ENCODE measurements around the gene HAT1.
A peak's percentile ranks its signal among the peaks of the same experiment; 100 is the strongest.

The HAT1 gene

DNA sequence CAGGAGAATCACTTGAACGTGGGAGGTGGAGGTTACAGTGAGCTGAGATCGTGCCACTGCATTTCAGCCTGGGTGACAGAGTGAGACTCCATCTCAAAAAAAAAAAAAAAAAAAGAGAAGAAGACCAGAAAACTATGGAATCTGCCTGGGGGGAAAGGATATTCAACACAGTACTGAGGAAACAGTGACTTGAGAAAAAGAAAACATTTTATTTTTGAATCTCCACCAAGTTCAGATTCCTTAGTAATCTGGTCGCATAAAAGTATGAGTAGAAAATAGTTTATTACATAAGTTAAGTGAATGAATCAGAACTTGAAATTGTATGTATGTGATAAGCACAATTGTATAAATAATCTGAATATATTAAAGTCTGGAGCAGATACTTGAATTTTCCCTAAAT, 13.0 kb upstream of the HAT1 start:
- Histone ChIP-seq H3K4me3 (no peak overlapping the region), H3K27ac (no peak overlapping the region)

DNA sequence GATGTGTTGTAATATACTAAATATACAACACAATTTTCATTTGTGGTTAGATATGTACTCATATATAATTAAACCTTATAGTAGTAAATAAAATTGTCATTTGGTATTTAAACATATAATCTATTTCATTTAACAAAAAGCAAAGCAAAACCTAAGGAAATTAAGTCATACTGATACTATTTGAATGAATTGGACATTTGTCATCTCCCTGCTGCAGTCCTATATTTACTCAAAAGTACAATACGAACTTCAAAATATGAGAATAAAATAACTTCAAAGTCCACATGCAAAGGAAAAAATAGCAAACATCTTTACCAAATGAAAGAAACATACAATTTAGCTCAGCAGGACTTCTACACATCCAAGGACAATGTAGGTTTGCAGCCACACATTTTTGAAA, 11.8 kb upstream of the HAT1 start:
- H3K4me3 ChIP-seq = no peak overlapping the region
- no peak overlapping the region for H3K27ac ChIP-seq

DNA sequence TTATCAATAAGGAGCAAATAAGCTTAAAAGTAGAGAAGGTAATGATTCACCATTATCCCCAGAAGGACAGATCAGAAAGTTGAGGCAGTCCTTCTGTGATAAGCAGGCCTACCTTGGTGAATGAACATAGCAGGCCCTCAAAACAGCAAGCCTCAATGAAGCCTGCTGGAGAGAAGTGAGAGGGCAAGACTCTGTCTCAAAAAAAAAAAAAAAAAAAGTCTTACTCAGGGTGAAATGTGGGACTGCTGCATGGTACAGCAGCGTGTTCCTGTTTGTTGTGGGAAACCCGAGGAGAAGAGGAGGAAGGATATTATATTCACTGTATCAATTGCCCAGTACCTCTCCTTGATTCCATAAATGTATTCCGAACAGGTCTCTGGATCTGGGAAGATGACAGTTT, 8.7 kb upstream of the HAT1 start:
- H3K4me3 ChIP-seq = no peak overlapping the region
- no peak overlapping the region for H3K27ac ChIP-seq

DNA sequence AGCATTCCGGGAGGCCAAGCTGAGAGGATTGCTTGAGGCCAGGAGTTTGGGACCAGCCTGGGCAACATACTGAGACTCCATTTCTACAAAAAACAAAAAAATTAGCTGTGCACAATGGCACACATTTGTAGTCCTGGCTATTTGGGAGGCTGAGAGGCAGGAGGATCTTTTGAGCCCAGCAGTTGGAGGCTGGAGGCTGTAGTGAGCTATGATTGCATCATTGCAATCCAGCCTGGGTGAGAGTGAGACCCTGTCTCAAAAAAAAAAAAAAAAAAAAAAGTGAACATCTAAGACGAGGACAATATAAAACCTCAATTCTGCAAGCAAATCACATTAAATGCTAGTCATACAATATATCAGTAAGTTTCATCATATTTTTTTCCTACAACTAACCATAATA, 2.8 kb upstream of the HAT1 start:
- no peak overlapping the region for H3K4me3 ChIP-seq

DNA sequence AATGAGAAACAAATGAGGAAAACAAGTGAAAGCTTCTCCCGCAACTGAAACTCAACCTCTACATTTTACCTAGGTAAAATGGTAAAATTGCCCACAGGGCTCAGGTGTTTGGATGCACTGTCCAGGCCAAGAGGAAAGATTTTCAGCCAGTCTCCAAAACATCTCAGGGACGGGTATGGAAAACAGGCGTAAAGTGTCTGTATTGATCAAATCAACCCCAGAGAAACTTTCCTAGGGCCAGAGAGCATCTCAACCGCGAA, 361 bp upstream of the HAT1 start:
- Histone ChIP-seq H3K27ac (peak overlapping the region in 19 of 21 experiments; percentile 67 to 99 (median 93)), H3K4me3 (peak overlapping the region; percentile 66 to 97 (median 77))

More for the DNA sequence above, 2.8 kb upstream of the HAT1 start:
- no peak overlapping the region for H3K27ac ChIP-seq

DNA sequence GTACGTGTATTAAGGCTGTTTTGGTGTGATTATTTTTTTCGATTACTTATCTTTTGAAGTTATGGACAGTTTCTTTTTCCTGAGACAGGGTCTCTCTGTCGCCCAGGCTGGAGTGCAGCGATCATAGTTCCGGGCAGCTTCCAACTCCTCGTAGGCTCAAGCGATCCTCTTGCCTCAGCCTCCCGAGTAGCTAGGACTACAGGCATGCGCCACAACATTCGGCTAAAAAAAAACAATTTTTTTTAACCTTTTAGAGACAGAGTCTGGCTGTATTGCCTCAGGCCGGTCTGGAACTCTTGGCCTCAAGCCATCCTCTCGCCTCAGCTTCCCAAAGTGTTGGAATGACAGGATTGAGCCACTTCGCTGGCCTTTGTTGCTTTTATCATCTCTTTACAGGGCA, 945 bp downstream of the HAT1 start:
- H3K27ac ChIP-seq = peak overlapping the region in 18 of 21 experiments; percentile 59 to 99 (median 94)
- peak overlapping the region; percentile 66 to 97 (median 77) for H3K4me3 ChIP-seq

DNA sequence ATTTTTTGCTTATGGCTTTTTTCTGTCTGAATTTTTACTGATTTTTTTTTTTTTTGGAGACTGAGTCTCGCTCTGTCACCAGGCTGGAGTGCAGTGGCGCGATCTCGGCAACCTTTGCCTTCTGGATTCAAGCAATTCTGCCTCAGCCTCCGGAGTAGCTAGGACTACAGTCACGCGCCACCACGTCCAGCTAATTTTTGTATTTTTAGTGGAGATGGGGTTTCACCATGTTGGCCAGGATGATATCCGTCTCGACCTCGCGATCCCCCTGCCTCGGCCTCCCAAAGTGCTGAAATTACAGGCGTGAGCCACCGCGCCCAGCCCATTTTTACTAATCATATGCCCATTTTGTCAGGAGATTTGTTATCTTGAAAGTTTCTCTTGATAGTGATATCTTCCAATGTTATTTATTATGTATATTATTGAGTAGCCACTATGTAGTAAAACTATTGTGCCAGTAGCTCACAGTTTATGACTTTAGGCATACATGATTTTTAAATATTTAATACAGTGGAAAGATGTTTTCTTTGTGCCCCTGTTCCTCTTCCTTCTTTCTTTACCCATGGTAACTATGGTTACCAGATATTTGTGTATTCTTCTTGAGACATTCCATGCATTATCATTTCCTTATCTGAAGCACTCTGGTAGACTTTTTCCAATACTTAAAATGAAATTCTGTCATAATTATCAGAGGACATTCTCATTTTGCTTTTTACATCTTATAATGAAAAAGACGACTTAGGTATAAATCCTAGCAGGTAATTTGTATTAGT, 2.1 kb downstream of the HAT1 start:
- Histone ChIP-seq H3K4me3 (no peak overlapping the region), H3K27ac (peak overlapping the region in 2 of 21 experiments; percentile 97)

DNA sequence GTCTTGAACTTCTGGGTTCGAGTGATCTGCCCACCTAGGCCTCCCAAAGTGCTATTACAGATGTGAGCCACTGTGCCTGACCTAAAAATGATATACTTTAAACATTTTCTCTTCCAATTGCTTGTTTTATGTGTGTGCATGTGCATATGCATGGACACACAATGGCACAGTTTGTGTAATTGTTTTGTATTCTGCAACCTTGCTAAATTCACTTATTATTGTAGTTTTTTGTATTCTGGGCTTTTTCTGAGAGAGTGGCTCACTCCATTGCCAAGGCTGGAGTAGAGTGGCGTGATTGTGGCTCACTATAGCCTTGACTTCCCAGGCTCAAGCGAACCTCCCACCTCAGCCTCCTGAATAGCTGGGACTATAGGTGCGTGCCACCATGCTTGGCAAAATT, 8.1 kb downstream of the HAT1 start:
- Histone ChIP-seq H3K4me3 (no peak overlapping the region), H3K27ac (no peak overlapping the region)

DNA sequence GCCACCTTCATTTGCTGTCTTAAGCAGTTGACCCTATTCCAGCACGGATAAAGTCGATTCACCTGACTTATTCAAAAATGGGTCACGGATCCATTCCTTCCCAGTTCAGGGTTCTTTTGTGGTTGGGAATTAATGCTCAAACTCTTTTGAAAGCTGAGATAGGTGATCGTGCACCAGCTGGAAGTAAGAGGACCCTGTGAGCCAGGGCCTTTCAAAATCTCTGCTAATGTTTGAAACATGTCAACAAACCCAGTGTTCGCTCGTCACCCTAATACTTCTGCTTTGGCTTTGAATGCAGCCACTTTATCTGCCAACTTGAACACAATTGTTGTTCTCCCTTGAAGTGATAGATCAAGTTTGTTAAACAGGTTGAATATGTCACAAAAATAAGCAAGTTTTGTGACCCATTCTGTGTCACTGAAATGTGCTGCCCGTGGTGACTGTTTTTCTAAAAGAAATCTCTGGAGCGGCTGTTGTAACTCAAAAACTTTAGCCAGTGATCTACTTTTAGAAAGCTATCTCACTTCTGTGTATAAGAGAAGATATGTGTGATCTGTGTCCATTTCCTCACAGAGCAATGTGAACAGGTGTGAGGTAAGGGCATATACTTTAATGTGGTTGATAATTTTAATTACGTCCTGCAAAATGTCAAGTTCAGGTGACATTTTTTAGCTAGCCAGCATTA, 16.9 kb downstream of the HAT1 start:
- Histone ChIP-seq H3K27ac (no peak overlapping the region), H3K4me3 (no peak overlapping the region)

DNA sequence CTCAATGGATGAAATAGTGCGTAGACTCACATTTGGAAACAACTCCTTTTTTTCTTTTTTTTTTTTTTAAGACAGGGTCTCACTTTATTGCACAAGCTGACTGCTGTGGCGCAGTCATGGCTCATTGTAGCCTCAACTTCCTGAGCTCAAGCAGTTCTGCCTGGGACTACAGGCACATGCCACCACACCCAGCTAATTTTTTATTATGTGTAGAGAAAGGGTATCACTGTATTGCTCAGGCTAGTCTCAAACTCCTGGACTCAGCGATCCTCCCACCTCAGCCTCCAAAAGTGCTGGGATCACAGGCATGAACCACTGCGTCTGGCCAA, 17.4 kb downstream of the HAT1 start:
- Histone ChIP-seq H3K4me3 (no peak overlapping the region), H3K27ac (no peak overlapping the region)

DNA sequence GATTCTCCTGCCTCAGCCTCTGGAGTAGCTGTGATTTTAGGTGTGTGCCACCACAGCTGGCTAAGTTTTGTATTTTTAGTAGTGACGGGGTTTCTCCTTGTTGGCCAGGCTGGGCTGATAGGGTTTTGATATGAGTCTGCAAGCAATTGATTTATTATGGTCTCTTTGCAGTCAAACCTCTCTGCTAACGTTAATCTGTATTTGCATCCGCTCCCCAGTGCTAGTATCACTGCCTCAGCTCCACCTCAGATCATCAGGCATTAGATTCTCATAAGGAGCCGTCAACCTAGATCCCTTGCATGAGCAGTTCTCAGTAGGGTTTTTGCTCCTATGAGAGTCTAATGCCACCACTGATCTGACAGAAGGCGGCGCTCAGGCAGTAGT, 19.0 kb downstream of the HAT1 start:
- H3K27ac ChIP-seq = no peak overlapping the region
- H3K4me3 ChIP-seq = no peak overlapping the region

DNA sequence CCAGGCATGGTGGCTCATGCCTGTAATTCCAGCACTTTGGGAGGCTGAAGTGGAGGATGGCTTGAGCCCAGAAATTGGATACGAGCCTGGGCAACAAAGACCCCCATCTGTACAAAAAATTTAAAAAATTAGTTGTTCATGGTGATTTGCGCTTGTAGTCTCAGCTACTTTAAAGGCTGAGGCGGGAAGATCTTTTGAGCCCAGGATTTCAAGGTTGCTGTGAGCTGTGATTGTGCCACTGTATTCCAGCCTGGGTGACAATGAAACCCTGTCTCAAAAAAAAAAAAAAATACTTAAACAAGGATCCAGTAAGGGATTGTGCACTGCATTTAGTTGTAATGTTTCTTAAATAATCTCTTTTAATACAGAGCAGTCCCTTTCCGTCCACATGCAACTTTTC, 21.6 kb downstream of the HAT1 start:
- Histone ChIP-seq H3K27ac (no peak overlapping the region), H3K4me3 (no peak overlapping the region)

DNA sequence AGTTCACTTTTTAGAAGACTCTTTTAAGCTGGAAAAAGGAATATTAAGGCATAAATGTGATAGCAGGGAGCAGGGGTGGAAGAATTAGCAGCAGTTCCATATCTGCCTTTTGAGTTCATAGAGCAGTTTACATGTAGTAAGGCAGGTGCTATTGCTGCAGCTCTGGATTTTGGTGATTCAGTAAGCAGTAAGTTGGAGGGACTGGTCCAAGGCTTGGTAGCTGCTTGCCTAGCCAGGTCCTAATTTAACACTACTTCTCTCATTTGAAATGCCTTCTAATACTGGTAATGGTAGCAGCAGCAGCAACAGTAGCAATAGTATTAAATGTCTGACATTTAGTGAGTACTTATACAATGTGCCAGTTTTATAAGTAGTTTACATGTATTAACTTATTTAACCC, 30.0 kb downstream of the HAT1 start:
- no peak overlapping the region for H3K27ac ChIP-seq
- no peak overlapping the region for H3K4me3 ChIP-seq

DNA sequence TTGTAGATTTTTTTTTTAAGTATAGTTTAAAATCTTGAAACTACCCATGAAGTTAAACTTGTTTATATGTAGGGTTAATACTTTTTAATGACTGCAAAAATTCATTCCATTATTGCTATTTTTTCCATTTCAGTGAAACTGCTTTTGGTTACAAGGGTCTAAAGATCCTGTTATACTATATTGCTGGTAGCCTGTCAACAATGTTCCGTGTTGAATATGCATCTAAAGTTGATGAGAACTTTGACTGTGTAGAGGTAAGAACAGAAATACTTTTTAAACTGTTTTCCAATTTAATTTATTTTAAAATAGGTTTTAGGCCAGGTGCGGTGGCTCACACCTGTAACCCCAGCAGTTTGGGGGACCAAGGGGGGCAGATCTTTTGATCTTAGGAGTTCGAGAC, 30.5 kb downstream of the HAT1 start:
- no peak overlapping the region for H3K27ac ChIP-seq
- H3K4me3 ChIP-seq = no peak overlapping the region

DNA sequence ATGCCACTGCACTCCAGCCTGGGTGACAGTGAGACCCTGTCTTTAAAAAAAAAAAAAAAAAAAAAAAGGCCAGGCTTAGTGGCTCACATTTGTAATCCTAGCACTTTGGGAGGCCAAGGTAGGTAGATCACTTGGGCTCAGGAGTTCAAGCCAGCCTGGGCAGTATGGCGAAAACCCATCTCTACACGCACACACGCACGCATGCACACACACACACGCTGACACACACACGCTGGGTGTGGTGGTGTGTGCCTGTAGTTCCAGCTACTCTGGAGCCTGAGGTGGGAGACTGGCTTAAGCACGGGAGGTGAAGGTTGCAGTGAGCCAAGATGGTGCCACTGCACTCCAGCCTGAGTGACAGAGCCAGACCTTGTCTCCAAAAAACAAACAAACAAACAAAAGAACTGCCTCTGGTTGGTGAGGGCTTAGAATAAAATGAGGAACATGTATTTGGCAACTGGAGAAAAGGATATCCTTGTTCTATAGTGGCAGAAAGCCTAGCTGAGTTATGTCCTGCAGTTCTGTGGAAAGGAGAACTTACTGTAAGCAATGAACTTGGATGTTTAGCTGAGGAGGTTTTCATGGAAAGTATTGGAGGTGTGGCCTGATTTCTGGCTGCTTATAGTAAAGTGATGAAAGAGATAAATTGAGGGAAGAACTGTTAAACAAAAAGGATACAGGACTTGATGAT, 34.0 kb downstream of the HAT1 start:
- Histone ChIP-seq H3K4me3 (no peak overlapping the region), H3K27ac (no peak overlapping the region)

DNA sequence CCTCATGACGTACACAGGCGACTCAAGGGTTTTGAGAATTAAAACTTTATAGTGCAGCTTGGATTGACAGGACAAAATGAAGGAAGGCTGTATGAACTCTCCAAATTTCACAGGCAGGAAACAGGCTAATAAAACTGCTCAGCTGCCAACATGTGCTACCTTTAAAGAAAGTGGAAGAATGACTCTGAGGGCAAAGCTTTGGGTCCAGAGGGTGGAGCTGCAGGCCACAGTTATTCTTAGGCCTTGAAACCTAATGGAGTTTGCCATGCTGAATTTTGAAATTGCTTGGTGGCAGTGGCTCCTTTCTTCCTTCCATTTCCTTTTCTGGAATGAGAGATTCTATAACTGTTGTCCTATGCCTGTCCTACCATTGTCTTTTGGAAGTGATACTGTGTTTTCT, 34.8 kb downstream of the HAT1 start:
- Histone ChIP-seq H3K27ac (no peak overlapping the region), H3K4me3 (no peak overlapping the region)

DNA sequence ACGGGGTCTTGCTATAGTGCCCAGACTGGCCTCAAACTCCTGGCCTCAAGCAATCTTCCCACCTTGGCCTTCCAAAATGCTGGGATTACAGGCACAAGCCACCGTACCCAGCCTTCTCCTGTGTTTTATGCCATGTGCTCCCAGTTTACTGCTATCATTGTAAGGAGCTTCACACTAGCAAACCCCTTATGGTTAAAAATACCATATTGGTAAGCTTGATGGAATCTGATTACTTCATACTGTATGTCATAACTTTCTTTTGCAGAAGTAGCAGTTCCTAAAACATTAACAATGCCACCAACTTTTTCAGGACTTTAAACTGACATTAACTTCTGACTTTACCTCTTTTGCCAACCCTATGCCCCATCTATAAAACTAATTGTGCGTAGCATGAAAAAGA, 36.2 kb downstream of the HAT1 start:
- Histone ChIP-seq H3K27ac (no peak overlapping the region), H3K4me3 (no peak overlapping the region)

DNA sequence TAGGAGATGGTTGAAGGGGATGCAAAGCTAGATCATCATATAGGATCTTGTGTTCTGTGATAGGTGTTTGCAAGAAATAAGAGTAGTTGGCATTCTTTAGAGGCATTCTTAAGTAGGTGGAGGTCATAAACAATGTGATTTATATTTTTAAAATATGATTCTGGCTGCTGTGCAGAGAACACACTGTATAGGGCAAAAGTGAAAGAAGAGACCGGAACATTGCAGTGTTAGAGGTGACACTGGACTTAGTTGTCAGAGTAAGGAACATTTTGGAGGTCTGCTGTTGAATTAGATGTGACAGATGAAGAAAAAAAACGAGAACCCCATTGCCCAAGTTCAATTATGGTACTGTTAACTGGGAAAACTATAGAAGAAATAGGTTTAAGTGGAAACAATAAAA, 37.7 kb downstream of the HAT1 start:
- no peak overlapping the region for H3K4me3 ChIP-seq
- no peak overlapping the region for H3K27ac ChIP-seq

DNA sequence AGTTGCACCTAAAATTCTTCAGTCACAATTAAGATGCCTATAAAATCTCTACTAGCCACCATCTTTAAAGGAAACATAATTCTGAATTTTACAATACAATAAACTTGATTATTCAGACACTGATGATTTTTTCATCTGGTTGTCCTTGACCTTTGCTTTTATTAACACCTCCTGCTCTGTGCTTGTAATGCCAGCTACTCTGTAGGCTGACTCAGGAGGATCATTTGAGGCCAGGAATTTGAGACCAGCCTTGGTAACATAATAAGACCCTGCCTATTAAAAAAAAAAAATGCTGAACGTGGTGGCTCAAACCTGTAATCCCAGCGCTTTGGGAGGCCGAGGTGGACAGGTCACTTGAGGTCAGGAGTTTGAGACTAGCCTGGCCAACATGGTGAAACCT, 38.3 kb downstream of the HAT1 start:
- H3K27ac ChIP-seq = no peak overlapping the region
- H3K4me3 ChIP-seq = no peak overlapping the region

DNA sequence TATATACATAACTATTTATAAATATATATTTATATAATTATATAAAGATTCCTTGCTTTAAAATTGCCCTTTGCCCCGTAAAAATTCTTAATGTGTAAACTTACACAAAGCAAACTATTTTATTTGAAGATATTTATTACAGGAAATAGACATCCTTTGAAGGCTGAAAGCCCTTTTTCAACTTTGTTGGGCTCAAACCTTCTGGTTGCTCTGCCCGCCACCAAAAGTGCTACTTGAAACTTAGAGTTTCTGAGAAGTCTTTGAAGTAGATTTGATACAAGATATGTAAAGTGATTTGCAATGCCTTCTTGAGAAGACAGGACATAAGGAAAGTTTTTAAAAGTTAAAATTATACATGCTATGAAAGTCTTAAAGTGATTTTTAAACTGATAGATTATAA, 40.9 kb downstream of the HAT1 start:
- Histone ChIP-seq H3K4me3 (no peak overlapping the region), H3K27ac (no peak overlapping the region)

DNA sequence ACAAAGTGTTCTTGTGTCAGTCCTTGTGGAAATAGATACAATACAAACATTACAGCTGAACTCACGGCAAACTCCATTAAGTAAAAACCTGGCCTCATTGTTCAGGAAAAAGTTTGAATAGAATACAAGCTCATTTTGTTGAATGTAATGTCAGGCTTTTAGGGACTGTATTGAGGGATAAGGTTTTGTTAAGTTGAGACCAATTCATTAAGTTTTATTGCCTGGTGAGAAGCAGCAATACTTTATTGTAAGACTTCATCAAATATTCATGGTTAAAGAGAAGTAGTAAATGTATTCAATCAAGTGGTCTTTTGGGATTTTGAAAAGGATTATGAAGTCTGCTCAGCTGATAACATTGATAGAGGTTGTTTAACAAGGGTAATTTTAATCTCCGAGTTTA, 42.0 kb downstream of the HAT1 start:
- H3K4me3 ChIP-seq = no peak overlapping the region
- H3K27ac ChIP-seq = no peak overlapping the region

DNA sequence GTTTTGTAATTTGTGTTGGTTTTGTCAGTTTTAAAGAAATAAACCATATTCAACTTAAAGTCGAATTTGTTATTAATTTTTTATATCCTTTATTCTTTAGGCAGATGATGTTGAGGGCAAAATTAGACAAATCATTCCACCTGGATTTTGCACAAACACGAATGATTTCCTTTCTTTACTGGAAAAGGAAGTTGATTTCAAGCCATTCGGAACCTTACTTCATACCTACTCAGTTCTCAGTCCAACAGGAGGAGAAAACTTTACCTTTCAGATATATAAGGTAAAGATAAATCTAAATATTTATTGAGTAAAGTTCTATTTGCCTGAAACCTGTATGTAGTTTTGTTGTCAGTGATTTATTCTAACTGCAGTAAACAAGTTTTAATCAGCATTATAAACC, 43.0 kb downstream of the HAT1 start:
- Histone ChIP-seq H3K27ac (no peak overlapping the region), H3K4me3 (no peak overlapping the region)

All from skin epidermis (tissue), 12 donors.